Panc1 (cell line): ENCODE measurements around the gene YOD1. TPM values are rescaled to one million over a fixed set of nuclear protein-coding genes. Genes with fewer than 3 reads are reported as not detected.

Source experiments
- ATAC-seq: fragments of 200-7000 bp; cut with Tn5 transposase; 2 replicates; pipeline ENCODE4 v1.9.1; 2020; ENCODE audit warnings: mild to moderate bottlenecking, moderate library complexity
- BruUV-seq: library from RNA; stranded (reverse); fragments of 400-500 nt; replicated peaks from 2 replicates; lab custom pipeline; 2021; lab: Mats Ljungman, UMichigan
- CTCF ChIA-PET: fragments of 300-600 bp; sonication (Branson Sonifier 250); formaldehyde crosslinking; loops from one replicate; lab custom pipeline; 2022; ENCODE audit warnings: antibody characterized with exemption; lab: Charles Lee
- POLR2A ChIA-PET: fragments of 300-600 bp; sonication (Branson Sonifier 250); formaldehyde crosslinking; loops from one replicate; lab custom pipeline; 2022; ENCODE audit warnings: antibody characterized with exemption; lab: Charles Lee
- DNase-seq: peaks from one replicate; pipeline ENCODE4 v3.0.0-alpha.2; 2010; ENCODE audit warnings: low read depth, low spot score
- H3K27ac ChIP-seq: 2 replicates; pipeline ENCODE4 v1.5.1; 2011; ENCODE audit warnings: mild to moderate bottlenecking, low read length, inconsistent platforms
- H3K27me3 ChIP-seq: fragments of 200-500 bp; sonication (Bioruptor generic); 2 replicates; pipeline ENCODE4 v1.6.0; 2014; ENCODE audit warnings: low read length, inconsistent platforms; ENCODE audit not compliant: control insufficient read depth, insufficient read depth
- H3K36me3 ChIP-seq: fragments of 200-500 bp; sonication (Bioruptor generic); 2 replicates; pipeline ENCODE4 v1.5.1; 2014; ENCODE audit warnings: inconsistent platforms, mild to moderate bottlenecking, low read length, moderate library complexity; ENCODE audit not compliant: control insufficient read depth, insufficient read depth
- H3K4me1 ChIP-seq: 2 replicates; pipeline ENCODE4 v1.5.1; 2011; ENCODE audit warnings: inconsistent platforms, mild to moderate bottlenecking, low read length, moderate library complexity; ENCODE audit not compliant: control insufficient read depth, insufficient read depth
- H3K4me3 ChIP-seq, 2 experiments: 2 replicates each; pipeline ENCODE4 v1.5.1; 2011 to 2012; ENCODE audit warnings: low read depth in 2 of 2, low read length in 2 of 2, mild to moderate bottlenecking in 2 of 2, inconsistent platforms in 1 of 2, moderate library complexity in 1 of 2
- H3K9me3 ChIP-seq: fragments of 200-500 bp; sonication (Bioruptor generic); 2 replicates; pipeline ENCODE4 v1.5.1; 2014; ENCODE audit warnings: low read depth, mild to moderate bottlenecking, inconsistent platforms, low read length, moderate library complexity; ENCODE audit not compliant: control insufficient read depth, insufficient read depth
- POLR2AphosphoS5 ChIP-seq: IDR thresholded peaks from 2 replicates; pipeline ENCODE4 v1.6.1; 2012; ENCODE audit warnings: mild to moderate bottlenecking, low read depth, low read length, moderate library complexity
- SIN3A ChIP-seq: IDR thresholded peaks from 2 replicates; pipeline ENCODE4 v1.6.1; 2012; ENCODE audit warnings: low read depth, mild to moderate bottlenecking, low read length, moderate library complexity, borderline replicate concordance; ENCODE audit not compliant: insufficient read depth
- TCF7L2 ChIP-seq: IDR thresholded peaks from 2 replicates; pipeline ENCODE4 v1.6.1; 2011; ENCODE audit warnings: mild to moderate bottlenecking, low read depth, low read length, inconsistent platforms
- in situ Hi-C: cut with HindIII; loops from 2 replicates; pipeline ENCODE4 v1.10.0; 2016; ENCODE audit warnings: low sequenced_read_pairs, low pct_unique_long_range_greater_than_20kb
- intact Hi-C: fragments of 100-400 bp; cut with micrococcal nuclease; formaldehyde crosslinking; loops from one replicate; pipeline ENCODE4 v1.10.0; 2022; ENCODE audit not compliant: unreplicated experiment
- total RNA-seq: library from RNA; stranded (reverse); gene quantifications from one replicate; pipeline ENCODE4 v1.2.1, GENCODE V29; 2021; ENCODE audit not compliant: unreplicated experiment
- TF ChIP-seq, protein P1 (sequence below), 2 experiments: IDR thresholded peaks; 2 replicates each; pipeline ENCODE4 v1.6.1; 2011 to 2012; ENCODE audit warnings: low read depth in 2 of 2, control low read depth in 1 of 2, low read length in 1 of 2, mild to moderate bottlenecking in 1 of 2, moderate library complexity in 1 of 2; ENCODE audit not compliant: insufficient read depth in 1 of 2
- TF ChIP-seq, protein P2 (sequence below): fragments of 450-650 bp; IDR thresholded peaks from 2 replicates; pipeline ENCODE4 v1.5.1; 2017; ENCODE audit warnings: mild to moderate bottlenecking

YOD1 gene
- total RNA-seq, 1 experiment from 2014 or later: 7.1 TPM

DNA sequence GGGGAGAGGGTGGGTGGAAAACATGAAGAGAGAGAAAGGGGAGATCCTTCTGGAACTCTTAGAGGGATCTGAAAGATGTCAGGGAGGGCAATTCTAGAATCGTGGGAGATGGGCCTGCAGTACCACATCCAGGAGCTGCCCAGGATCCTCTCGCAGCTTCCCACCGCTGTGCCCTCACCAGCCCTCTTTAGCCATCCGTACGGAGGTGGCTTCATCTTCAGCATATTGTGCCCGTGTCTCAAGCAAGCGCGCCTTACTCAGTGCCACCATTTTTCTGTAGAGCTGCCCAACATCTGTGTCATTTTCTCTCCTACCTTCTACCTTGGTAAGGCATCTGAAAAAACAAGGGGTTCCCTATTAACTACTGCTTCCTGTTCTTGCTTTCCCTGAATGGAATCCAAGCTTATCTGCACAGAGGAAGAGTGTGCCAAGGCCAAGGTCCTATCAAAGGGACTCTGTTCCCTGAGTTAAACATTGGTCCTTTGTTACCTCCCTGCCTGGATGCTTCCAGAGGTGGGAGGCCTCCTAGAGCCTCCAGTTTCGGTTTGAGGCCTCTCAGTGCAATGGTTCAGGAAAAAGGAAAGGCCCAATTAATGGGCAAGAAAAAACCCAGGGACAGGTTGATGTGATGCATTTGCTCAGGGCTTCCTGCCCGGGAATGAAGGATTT lies 41.7 kb downstream of the YOD1 start:
- no peaks in the 10 kb centered on the region for H3K4me1 ChIP-seq
- H3K27me3 ChIP-seq: peaks cover 13% of the 10 kb centered on the region
- no peaks in the 10 kb centered on the region for H3K36me3 ChIP-seq
- intact Hi-C loops: no loop called here
- no peak overlapping the region for H3K4me3 ChIP-seq
- no peaks in the 10 kb centered on the region for H3K9me3 ChIP-seq
- CTCF ChIA-PET: interaction anchor here (0.6 kb wide), 1 partner anchor 320 kb away, joined by 3 read pairs; no protein-coding TSS in a partner anchor
- no peak overlapping the region for H3K27ac ChIP-seq
- no TSS peak for BruUV-seq
- no peak for DNase-seq
- no peak for ATAC-seq
- no peak for TF ChIP-seq TCF7L2
- no peak for TF ChIP-seq SIN3A
- TF ChIP-seq POLR2AphosphoS5: no peak
- TF ChIP-seq, protein P1, sequence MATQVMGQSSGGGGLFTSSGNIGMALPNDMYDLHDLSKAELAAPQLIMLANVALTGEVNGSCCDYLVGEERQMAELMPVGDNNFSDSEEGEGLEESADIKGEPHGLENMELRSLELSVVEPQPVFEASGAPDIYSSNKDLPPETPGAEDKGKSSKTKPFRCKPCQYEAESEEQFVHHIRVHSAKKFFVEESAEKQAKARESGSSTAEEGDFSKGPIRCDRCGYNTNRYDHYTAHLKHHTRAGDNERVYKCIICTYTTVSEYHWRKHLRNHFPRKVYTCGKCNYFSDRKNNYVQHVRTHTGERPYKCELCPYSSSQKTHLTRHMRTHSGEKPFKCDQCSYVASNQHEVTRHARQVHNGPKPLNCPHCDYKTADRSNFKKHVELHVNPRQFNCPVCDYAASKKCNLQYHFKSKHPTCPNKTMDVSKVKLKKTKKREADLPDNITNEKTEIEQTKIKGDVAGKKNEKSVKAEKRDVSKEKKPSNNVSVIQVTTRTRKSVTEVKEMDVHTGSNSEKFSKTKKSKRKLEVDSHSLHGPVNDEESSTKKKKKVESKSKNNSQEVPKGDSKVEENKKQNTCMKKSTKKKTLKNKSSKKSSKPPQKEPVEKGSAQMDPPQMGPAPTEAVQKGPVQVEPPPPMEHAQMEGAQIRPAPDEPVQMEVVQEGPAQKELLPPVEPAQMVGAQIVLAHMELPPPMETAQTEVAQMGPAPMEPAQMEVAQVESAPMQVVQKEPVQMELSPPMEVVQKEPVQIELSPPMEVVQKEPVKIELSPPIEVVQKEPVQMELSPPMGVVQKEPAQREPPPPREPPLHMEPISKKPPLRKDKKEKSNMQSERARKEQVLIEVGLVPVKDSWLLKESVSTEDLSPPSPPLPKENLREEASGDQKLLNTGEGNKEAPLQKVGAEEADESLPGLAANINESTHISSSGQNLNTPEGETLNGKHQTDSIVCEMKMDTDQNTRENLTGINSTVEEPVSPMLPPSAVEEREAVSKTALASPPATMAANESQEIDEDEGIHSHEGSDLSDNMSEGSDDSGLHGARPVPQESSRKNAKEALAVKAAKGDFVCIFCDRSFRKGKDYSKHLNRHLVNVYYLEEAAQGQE (IDR thresholded peaks at IDR 0.05; ENCODE audit: insufficient read depth in 1 of 2, low read depth in 2 of 2, low read length in 1 of 2): no peak
- TF ChIP-seq, protein P2, sequence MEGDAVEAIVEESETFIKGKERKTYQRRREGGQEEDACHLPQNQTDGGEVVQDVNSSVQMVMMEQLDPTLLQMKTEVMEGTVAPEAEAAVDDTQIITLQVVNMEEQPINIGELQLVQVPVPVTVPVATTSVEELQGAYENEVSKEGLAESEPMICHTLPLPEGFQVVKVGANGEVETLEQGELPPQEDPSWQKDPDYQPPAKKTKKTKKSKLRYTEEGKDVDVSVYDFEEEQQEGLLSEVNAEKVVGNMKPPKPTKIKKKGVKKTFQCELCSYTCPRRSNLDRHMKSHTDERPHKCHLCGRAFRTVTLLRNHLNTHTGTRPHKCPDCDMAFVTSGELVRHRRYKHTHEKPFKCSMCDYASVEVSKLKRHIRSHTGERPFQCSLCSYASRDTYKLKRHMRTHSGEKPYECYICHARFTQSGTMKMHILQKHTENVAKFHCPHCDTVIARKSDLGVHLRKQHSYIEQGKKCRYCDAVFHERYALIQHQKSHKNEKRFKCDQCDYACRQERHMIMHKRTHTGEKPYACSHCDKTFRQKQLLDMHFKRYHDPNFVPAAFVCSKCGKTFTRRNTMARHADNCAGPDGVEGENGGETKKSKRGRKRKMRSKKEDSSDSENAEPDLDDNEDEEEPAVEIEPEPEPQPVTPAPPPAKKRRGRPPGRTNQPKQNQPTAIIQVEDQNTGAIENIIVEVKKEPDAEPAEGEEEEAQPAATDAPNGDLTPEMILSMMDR: no peak
- in situ Hi-C loops: no loop called here
- POLR2A ChIA-PET: no interaction called here

- POLR2A ChIA-PET: no interaction called here
Measured at GRCh38 chr1:207007352-207008033, 43.5 kb downstream of the YOD1 start.

More at GRCh38 chr1:207007352-207008033, 43.5 kb downstream of the YOD1 start:
- Histone ChIP-seq H3K36me3 (no peaks in the 10 kb centered on the region), H3K4me1 (no peaks in the 10 kb centered on the region), H3K27ac (no peak overlapping the region), H3K4me3 (no peak overlapping the region), H3K9me3 (no peaks in the 10 kb centered on the region), H3K27me3 (peaks cover 6% of the 10 kb centered on the region)
- in situ Hi-C loops (no loop called here), intact Hi-C loops (no loop called here)
- CTCF ChIA-PET: interaction anchor here (0.5 kb wide), 1 partner anchor 956 kb away, joined by 5 read pairs; no protein-coding TSS in a partner anchor
- peak; percentile 60; the same call in 1 of the 2 replicates for ATAC-seq
- no peak for TF ChIP-seq POLR2AphosphoS5
- no peak for TF ChIP-seq TCF7L2
- no peak for TF ChIP-seq SIN3A
- TF ChIP-seq, protein P1 (IDR thresholded peaks at IDR 0.05; ENCODE audit: insufficient read depth in 1 of 2, low read depth in 2 of 2, low read length in 1 of 2): no peak
- TF ChIP-seq, protein P2: no peak
- DNase-seq: no peak
- no TSS peak for BruUV-seq
